HG03442 (cell line): ENCODE measurements around the gene PIGT.

ENCODE experiments used
- ATAC-seq: cut with Tn5 transposase; IDR thresholded peaks from one replicate; pipeline ENCODE4 v1.9.1; 2021; ENCODE audit warnings: mild to moderate bottlenecking, moderate library complexity; ENCODE audit not compliant: unreplicated experiment

The PIGT gene

DNA sequence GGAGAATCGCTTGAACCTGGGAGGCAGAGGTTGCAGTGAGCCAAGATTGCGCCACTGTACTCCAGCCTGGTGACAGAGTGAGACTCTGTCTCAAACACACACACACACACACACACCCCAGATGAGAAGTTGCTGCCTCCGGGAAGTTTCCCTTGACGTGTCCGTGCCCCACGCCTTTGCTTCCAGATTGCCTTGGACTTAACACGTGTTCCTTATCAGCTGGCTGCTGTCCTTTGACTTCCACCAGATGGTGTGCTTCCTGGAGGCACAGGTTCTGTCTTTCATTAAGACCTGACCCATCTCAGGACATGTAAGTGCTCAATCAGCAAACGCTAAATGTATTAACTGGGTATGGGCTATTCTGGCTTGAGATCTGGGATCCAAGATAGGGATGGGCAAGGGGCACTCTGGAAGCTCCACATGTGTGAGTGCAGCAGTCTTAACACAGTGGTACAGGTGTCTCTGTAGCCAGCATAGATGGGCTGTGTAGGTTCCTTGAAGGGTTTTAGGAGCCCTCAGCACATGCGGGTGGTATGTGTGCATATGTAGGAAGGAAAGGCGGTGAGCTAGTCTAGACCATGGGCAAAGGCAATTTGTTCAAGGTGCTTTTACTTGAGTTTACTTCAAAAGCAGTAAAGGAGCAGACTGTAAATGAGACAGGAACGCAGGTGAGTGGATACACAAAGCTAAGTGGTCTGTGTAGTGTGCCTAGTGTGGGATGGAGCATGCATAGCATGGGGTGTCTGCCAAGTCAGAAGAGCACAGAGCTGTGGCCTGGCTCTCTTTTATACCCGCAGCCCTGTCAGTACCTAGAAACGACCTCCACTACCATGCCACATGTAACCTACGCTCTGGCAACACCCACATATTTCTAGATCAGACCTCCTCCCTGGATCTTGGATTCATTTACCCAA is 11.6 kb downstream of the PIGT start:
- ATAC-seq: no peak

DNA sequence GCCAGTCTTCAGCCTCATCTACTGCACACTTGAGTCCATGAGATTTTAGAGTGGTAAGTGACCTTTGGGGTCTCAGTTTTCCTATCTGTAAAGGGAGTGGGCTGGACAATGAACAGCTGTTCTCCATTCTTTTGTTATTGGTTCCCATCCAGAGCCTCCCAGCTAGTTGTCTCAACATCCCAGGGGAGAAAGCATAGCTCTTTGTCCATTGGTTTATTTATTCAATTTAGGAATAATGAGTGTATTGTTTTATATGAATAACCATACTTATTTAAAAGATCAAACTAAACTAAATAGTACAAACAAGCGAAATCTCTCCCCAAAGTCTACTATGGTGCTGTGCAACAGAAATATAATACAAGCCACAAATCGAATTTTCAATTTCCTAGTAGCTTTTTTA is 13.7 kb downstream of the PIGT start:
- no peak for ATAC-seq

DNA sequence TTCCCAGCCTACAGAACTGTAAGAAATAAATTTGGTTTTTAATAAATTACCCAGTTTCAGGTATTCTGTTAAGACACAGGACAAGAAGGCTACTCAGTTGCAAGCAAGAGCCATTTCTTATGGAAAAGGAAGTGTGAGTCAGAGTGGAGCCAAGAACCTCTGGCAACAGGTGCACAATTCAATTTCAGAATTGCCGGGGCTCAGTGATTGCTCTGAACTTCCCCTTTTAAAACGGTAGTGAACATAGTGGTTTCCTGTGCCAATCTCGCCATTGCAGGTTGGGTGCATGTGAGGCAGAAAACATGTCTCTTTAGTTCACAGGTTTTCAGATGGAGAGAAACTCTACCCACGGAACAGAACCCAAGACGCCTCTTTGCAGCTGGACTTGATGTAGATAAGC is 16.4 kb downstream of the PIGT start:
- ATAC-seq: peak; percentile 60

DNA sequence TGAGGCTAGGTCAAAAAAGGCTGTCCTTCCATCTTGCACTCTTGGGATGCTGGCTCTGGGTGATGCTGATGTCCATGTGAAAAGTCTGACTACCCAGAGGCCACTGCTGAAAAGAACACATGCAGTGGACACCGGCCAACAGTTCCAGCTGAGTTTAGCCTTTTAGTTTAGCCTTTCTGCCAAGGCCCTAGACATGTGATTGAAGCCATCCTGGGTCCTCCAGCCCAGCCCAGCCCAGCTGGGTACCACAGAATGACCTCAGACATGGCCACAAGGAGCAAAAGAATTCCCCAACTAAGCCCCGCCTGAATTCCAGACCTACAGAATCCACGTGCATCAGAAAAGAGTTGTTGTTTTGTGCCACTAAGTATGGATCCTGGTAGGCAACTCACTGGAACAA is 17.4 kb downstream of the PIGT start:
- ATAC-seq: no peak

DNA sequence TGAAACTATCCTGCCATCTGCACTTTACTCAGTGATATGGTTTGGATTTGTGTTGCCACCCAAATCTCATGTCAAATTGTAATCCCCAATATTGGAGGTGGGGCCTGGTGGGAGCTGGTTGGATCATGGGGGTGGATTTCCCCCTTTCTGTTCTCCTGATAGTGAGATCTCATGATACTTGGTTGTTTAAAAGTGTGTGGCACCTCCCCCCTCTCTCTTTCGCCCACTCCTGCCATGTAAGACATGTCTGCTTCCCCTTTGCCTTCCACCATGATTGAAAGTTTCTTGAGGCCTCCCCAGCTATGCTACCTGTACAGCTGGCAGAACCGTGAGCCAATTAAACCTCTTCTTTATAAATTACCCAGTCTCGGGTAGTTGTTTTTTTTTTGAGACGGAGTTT is 18.0 kb downstream of the PIGT start:
- ATAC-seq: no peak

DNA sequence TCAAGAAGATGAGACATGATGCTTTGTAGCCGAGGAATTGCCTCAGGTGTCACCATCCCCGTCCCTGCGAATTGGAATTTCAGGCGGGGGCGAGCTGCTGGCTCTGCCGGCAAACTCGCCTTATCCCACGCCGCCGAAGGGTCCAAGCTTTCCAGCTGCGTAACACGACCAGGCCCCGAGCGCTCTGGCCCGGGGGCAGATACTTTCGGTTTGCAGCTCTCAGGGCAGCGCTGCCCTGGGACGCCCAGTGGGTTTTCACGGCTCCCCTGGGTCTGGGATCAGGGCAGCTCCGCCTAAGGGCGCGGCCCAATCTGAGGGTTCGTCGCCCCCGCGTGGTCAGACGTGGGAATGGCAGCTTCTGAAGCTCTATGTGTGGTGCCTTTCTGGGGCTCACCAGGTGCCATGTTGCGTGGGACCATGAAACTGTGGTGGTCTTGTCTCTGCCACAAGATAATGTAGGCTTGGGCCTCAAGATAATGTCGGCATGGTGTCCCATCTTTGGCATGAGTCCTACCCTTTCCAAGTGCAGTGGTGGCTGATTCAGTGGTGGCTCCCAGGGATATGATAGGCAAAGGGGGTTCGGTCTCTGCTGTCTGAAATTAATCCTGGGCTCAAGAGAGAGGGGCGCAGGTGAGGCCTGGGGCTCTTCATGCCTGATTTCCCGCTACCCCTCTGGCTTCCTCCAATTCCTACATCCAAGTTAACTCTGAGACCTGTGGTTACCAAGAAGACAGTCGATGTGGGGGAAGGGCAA is 21.0 kb downstream of the PIGT start:
- peak; percentile 69 for ATAC-seq

DNA sequence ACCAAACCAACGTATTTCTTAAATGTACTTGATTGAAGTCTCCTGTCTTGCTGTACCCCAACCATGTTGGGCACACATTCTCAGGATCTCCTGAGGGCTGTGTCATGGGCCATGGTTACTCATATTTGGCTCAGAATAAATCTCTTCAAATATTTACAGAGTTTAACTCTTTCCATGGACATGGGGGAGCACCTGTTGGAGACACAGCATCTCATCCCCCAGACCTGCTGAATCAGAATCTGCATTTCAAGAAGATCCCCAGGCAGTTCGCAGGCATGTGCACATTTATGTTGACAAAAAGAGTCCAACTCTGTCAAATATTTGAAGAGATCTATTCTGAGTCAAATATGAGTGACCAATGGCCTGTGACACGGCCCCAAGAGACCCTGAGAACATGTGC is 24.5 kb downstream of the PIGT start:
- no peak for ATAC-seq

DNA sequence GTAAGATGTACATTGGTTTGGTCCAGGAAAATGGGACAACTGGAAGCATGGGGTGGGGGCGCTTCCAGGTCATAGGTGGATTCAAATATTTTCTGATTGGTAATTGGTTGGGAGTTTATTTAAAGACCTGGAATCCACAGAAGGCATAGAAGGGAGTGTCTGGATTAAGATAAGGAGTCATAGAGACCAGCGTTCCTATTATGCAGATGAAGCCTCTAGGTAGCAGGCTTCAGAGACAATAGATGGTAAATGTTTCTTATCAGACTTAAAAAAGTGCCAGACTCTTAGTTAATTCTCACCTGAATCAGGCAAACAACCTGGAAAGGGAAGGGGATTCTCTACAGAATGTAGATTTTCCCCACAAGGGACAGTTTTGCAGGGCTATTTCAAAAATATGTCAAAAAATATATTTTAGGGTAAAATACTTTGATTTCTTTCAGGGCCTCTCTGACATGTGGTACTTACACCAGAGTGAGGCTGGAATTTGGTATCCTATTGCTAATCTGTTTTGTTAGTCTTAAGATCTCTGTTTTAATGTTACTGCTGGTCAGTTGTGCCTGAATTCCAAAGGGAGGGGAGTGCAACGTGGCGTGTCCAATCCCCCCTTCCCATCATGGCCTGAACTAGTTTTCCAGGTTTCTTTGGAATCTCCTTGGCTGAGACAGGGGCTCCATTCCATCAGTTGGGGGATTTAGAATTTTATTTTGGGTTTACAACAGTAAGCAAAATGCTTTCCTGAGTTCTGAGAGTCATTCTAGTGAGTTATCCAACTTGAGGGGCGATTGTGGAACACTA is 25.1 kb downstream of the PIGT start:
- no peak for ATAC-seq

DNA sequence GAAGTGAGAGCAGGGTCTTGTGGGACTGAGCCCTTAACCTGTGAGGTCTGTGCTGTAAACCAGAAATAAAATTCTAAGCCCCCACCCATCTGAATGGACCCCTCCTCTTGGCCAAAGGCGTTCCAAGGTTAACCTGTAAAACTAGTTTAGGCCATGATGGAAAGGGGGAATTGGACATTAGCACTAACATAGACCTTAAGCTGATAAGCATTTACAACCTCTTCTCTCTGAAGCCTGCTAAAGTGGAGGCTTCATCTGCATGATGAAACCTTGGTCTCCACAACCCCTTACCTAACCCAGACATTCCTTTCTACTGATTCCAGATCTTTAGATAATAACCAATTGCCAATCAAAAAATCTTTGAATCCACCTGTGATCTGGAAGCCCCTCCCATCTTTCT is 25.8 kb downstream of the PIGT start:
- ATAC-seq: no peak

DNA sequence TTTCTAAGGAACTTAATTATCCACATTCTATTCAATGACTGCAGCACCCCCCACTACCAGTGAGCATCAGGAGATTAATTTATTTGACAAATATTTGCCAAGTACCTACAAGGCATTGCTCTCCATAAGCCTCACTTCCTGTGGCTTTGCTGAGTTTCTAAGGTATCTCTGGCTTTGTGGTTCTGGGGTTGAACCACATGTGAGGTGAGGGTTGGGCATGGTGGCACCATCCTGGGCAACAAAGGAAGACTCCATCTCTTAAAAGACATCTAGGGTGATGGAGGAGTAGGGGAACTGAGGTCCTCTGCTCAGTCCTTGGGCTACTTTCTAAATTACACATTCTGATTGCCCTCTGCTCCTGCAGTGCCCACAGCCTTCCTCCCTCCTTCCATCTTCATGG is 28.1 kb downstream of the PIGT start:
- ATAC-seq: no peak

DNA sequence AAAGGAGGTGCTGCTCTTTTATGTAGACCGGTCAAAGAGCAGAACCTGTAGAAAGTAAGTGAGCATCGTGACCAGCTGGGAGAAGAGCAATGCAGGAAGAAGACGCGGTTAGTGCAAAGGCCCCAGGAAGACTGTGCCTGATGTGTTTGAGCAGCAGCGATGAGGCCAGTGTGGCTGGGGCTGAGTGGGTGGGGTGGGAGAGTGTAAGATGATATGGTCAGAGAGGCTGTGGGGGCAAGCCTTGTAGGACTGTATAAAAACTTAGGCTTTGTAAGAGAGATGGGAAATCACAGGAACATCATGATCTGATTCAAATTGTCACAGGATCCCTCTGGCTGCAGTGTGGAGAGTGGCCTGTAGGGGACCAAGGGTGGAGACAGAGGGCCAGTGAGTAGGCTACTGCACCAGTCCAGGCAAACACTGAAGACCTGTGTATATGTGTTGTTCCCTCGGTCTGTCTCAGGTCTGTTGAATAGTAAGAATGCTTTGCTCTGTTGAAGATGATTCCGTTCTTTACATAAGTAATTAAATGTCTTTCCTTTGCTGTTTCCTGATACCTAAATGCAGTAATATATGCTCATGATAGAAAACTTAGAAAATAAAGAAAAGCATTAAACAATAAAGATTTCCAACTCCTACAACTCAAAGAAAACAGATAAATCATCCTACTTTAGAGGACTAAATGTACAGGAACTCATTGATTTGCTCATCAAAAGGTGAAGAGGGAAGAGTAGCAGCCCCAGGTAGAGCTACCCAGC is 30.0 kb downstream of the PIGT start:
- no peak for ATAC-seq

DNA sequence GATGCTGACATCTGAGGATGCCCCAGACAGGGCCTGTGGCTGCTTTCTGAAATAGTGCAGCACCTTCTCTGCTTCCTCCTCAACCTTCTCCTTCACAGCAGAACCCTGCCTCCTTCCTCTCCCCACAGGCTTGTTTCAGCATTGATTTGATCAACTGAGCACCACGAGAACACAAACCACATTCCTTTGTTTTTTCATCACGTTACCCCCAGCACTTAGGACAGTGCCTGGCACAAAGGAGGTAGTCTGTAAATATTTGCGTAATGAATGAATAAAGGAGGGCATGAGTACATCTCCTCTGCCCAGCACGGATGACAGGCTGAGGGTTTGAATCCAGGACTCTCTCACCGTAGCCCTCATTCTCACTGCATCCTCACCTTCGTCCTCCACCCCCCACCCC is 32.3 kb downstream of the PIGT start:
- ATAC-seq: no peak

DNA sequence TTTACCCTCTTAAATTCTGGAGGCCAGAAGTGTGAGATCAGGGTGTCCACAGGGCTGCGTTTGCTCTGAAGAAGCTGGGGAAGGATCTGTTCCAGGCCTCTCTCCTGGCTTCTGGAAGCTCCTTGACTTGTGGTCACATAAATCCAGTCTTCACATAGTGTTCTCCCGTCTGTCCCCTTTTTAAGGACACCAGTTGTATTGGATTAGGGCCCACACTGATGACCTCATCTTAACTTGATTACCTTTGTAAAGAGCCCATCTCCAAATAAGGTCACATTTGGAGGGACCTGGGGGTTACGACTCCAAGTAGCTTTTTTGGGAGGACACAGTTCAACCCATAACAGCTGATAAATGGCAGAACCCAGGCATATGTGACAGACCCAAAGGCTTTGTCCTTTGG is 33.6 kb downstream of the PIGT start:
- ATAC-seq: no peak

DNA sequence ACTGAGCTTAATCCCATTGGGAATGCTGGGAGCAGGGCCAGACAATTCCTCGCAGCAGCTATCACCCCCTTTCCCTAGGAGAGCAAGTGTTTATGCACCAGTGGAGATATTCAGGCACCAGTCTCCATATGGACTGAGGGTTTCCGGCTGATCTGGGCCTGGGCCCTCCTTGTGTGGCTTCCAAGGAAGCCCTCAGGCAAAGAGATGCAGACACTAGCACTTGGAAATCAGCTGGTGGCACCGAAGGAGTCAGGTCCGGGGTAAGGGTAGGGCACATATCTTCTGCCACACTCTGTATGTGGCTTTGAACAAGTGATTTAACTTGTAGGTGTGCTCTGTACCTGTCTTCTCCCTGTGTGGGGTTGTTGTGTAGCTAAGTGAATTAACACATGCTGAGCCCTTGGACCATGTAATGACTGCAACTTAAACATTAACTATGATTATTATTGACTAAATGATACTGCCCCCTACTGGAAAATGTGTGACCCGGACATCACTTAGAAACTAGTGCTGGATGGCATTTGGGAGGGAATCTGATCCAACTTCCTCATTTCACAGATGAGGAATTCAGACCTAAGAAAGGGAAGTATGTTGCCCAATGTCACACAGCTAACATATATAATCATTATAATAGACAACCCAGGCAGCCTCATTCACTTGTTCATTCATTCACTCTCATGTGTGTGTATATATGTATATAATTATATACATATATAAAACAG is 34.3 kb downstream of the PIGT start:
- ATAC-seq: no peak

DNA sequence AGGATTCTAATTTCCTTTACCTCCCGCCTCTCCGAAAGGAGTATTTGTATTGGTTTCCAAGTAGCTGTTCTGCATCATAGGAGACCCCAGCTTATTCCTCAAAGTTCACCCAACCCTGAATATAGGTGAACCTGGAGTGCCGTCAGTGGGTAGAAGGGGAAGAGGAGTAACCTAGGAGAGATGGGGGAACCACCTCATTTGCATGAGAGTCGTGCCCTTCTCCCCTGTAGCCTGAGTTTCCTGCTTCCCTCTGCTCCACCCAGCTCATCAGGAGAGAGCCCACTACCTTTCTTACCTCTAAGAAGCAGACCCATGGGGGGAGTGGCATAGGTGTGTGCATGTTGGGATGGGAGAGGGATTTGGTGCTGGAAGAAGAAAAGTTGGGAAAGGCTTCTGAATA is 36.3 kb downstream of the PIGT start:
- ATAC-seq: no peak

DNA sequence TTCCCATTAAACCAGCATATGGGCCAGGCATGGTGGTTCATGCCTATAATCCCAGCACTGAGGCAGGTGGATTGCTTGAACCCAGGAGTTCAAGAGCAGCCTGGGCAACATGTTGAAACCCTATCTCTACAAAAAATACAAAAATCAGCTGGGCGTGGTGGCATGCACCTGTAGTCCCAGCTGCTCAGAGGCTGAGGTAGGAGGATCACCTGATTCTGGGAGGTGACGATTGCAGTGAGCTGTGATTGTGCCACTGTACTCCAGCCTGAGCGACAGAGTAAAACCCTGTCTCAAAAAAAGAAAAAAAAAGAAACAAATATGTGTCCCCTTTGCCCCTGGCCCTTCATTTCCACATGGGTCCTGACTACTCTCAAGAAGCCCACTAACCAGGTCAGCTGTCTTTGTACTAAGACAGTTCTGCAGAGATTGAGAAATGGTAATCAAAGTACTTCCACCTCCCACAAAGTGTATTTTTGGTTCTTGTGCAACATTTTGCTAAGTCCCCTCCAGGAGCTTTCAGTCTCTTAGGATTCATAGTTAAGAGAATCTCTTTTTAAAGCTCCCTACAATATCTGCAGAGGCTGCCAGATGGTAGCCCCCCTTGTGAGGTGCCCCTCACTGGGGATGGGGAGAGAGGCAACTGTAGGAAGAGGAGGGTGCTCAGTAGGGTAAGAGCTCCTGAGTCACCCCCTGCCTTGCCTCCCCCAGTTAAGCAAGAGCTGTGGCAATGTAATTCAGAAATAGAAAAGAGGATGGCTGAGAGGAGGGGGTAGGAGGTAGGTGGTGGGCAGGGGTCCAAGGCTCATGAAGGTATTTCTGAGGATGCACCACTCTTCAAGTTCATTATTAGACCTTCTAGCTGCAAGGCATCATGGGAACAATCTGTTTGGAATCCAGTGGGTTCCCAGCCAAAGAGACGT is 37.1 kb downstream of the PIGT start:
- no peak for ATAC-seq

DNA sequence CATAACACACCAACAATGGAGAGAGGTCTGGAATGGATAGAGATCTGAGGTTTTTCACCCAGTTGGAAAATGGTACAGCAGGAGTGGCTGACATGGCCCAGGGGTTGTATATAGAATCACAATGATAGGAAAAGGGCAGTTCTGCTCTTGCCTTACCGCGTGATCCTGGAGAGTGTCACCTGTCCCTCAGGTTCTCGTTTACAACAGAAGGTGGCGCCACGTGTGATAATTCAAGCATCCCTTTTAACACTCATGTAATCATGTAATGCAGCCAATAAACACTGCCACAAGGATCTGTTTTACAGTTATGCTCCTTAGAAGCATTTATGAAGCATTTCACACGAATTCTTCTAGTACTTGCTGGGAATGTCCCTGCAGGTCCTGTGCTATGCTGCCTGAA is 40.7 kb downstream of the PIGT start:
- no peak for ATAC-seq

DNA sequence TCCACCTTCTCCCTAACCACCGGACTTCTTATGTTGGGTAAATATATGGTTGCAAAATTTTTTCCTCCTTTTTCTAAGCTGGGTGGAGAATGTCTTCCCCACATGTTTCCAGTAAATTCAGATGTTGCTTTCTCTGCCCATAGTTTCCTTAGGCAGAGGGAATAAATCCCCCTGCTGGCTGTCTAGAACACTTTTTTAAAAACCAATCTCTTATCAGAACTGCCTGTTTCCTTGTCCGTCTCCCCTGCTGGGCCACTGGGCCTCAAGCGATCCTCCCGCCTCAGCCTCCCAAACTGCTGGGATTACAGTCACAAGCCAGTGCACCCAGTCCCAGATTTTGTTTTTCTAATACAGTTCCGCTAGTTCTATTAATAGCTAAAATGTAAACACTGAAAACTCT is 43.7 kb downstream of the PIGT start:
- ATAC-seq: no peak

DNA sequence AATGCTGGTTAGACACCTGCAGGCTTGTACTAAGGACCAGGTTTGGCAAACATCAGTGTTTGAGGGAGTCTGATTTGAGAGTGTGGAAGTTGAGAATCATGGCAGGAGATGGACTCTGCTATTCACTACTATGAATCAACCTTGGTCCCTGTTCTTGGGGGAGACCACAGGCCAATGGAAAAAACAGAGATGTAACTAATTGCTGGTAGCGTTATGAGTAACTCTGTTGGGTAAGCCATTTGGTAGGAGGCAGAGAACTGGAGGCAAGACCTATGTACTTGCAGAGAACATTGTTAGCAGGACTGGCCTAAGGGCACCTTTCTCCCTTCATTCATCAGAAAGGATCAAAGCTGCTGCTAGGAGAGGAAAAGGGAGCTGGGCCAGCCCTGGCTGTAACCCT is 45.3 kb downstream of the PIGT start:
- no peak for ATAC-seq
